ENCODE data around the gene CELSR1.
"Not testable (repeated sequence)": the region's sequence is repeated elsewhere in the genome, so short reads cannot be mapped to it uniquely, and the experiment has no call there.

CELSR1 gene

GRCh38 chr22:46312848-46313247 is 224.6 kb downstream of the CELSR1 start:
- not testable (repeated sequence) for DNase-seq

GRCh38 chr22:46312056-46312455 is 225.4 kb downstream of the CELSR1 start:
- DNase-seq: no peak

Data from activated naive CD4-positive, alpha-beta T cell treated with anti-CD3 and anti-CD28 coated beads, Interleukin-2, amount 50 U/mL, for 16 hours (primary cell).